BJ (cell line): ENCODE measurements around the gene CAPN14. TPM values are rescaled to one million over a fixed set of nuclear protein-coding genes. Genes with fewer than 3 reads are reported as not detected.

Experiments used
- CTCF ChIA-PET: fragments of 350-600 bp; formaldehyde crosslinking; extraction: SDS; loops from one replicate; lab custom pipeline; 2021; ENCODE audit warnings: antibody characterized with exemption, inconsistent platforms; lab: Yijun Ruan, JAX
- POLR2A ChIA-PET: fragments of 300-600 bp; sonication (Branson Sonifier 250); formaldehyde crosslinking; extraction: SDS; loops from one replicate; lab custom pipeline; 2021; ENCODE audit warnings: antibody characterized with exemption; lab: Charles Lee
- DNase-seq: peaks from one replicate; pipeline ENCODE4 v3.0.0-alpha.2; 2011; ENCODE audit warnings: low read depth
- H3K27me3 ChIP-seq: 2 replicates; pipeline ENCODE4 v1.6.0; 2011; ENCODE audit warnings: low read length; ENCODE audit not compliant: control insufficient read depth, insufficient read depth
- H3K36me3 ChIP-seq: 2 replicates; pipeline ENCODE4 v1.5.1; 2011; ENCODE audit warnings: low read length; ENCODE audit not compliant: control insufficient read depth, insufficient read depth
- H3K4me3 ChIP-seq: 2 replicates; pipeline ENCODE4 v1.5.1; 2011; ENCODE audit warnings: low read depth, mild to moderate bottlenecking, control low read depth, low read length
- polyA plus RNA-seq: library from polyadenylated mRNA; depleted of rRNA; stranded (reverse); fragments of >200 nt; gene quantifications from 2 replicates; pipeline ENCODE4 v1.2.3, GENCODE V29; 2011
- TF ChIP-seq, protein P1 (sequence below): IDR thresholded peaks from 2 replicates; pipeline ENCODE4 v1.5.1; 2011; ENCODE audit warnings: low read depth, mild to moderate bottlenecking, control low read depth, inconsistent platforms, low read length, moderate library complexity; ENCODE audit not compliant: insufficient read depth

CAPN14 gene
- polyA plus RNA-seq, 1 experiment = 0.10 TPM

DNA sequence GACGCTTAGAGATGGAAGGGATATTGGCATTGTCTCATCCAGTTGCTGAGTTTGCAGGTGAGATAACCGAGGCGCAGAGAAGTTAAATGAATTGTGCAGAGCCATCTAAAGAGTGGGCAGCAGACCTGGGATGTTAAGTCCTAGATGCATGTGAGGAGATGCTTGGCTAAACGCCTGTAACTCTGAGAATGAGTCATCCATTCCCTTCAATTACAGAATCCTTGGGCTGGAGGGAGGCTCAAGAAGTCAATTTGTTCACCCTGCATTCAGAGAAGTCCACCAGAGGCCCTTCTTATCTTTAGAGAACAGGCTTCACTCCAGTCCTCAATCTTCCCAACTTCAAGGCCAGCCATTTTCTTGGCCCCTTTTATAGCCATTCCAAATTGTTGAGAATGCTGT lies 18.2 kb upstream of the CAPN14 start:
- H3K4me3 ChIP-seq = peak overlapping the region; percentile 77
- POLR2A ChIA-PET = interaction anchor here (0.6 kb wide), 1 partner anchor 205 kb away, joined by 12 read pairs; no protein-coding TSS in a partner anchor
- no peaks in the 10 kb centered on the region; the same call in 1 of the 2 replicates for H3K36me3 ChIP-seq

DNA sequence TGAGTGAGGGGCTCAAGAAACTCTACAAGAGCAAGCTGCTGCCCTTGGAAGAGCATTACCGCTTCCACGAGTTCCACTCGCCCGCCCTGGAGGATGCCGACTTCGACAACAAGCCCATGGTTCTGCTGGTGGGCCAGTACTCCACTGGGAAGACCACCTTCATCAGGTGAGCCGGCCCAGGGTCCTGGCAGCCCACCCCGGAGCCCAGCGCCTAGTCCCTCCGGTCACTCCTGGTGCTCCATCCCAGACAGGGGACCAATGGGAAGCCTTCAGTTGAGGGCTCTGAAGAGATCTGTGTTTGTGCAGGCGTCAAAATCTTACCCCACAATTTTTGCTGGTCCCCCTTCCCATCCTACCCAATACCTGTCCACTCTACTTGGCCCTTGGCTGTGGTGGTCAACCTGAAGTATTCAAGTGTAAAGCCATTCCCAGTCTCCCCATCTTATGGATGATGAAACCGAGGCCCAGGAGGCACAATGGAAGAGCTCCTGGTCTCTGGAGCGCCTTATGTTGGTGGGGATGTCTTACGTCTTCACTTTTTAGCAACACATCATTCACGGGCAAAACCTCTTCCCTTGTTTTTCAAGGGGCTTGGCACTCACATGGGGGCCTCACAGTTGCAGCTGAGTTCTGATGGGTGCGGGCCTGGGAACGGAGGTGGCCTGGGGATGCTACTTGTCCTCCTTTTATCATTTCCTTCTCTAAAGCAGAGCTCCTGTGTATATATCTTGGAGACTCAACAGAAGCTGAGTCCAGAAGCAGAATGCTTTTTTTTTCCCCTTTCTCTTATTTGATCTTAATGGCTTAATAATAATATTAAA lies 17.6 kb upstream of the CAPN14 start:
- no peaks in the 10 kb centered on the region; the same call in 1 of the 2 replicates for H3K36me3 ChIP-seq
- ChIA-PET POLR2A (interaction anchor here (0.6 kb wide), 1 partner anchor 206 kb away, joined by 12 read pairs; no protein-coding TSS in a partner anchor), CTCF (interaction anchor here (0.5 to 10.3 kb wide), 5 partner anchors 97 to 523 kb away, joined by 3 to 104 read pairs (median 3); partner anchors contain the start of gene GALNT14)
- peak overlapping the region; percentile 77 for H3K4me3 ChIP-seq
- DNase-seq = no peak
- no peaks in the 10 kb centered on the region for H3K27me3 ChIP-seq
- TF ChIP-seq, protein P1, sequence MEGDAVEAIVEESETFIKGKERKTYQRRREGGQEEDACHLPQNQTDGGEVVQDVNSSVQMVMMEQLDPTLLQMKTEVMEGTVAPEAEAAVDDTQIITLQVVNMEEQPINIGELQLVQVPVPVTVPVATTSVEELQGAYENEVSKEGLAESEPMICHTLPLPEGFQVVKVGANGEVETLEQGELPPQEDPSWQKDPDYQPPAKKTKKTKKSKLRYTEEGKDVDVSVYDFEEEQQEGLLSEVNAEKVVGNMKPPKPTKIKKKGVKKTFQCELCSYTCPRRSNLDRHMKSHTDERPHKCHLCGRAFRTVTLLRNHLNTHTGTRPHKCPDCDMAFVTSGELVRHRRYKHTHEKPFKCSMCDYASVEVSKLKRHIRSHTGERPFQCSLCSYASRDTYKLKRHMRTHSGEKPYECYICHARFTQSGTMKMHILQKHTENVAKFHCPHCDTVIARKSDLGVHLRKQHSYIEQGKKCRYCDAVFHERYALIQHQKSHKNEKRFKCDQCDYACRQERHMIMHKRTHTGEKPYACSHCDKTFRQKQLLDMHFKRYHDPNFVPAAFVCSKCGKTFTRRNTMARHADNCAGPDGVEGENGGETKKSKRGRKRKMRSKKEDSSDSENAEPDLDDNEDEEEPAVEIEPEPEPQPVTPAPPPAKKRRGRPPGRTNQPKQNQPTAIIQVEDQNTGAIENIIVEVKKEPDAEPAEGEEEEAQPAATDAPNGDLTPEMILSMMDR = no peak

More for the DNA sequence above, 18.2 kb upstream of the CAPN14 start:
- H3K27me3 ChIP-seq = no peaks in the 10 kb centered on the region
- peak; percentile 70 for DNase-seq
- CTCF ChIA-PET = interaction anchor here (0.7 to 10.3 kb wide), 3 partner anchors 97 to 211 kb away, joined by 3 to 104 read pairs (median 3); partner anchors contain the start of gene GALNT14
- TF ChIP-seq, protein P1 = 0 out of 2 replicates have a peak, but pooled peaks have one; percentile 11

DNA sequence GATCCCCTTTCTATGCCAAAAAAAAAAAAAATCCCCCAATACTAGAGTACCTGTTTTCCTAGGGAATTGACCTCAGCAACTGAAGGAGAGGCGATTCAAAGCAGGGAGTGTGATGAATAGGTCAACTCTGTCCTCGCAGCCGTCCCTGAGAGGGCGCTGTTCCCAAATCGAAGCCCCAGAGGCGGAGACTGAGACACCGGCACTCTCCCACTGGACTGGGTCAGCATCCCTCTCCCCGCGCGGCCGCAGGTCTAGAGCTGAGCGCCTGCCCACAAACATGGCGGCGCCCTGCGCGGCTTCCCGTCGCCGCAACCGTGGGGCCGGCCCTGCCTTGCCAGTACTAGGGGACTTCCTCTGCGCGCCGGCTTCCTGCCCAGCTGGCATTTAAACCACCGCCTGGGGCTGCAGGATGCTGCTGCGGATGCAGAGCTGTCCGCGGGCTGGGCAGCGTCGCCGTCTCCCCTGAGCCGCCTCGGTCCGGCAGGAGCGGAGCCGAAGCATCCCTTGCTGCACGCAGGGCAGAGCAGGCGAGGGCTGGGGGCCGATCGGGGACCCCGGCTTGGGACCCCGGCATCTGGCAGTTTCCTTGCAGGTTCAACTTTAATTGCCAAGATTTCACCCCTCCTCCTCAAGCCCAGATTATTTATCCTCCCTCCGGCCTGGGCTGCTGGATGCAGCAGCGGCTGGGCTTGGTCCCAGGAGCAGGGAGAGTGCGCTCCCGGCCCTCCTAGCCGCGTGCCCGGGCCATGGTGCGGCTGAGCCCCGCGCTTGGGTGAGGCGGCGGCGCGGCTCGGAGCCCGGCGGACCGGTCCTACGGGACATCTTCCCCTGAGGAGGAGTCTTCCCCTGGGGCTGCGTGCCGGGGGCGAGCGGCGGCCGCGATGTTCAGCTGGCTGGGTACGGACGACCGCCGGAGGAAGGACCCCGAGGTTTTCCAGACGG lies 16.7 kb upstream of the CAPN14 start, which contains the start of gene EHD3:
TSS of gene EHD3 (plus strand) at position 412 of the 942 bp plus-strand sequence. CDS start at position 882, 470 bp downstream.
- Histone ChIP-seq H3K36me3 (no peaks in the 10 kb centered on the region; the same call in 1 of the 2 replicates), H3K4me3 (peak within 1 kb of the TSS; percentile 77), H3K27me3 (no peaks in the 10 kb centered on the region)
- DNase-seq = peak; percentile 59
- ChIA-PET POLR2A (no interaction called here), CTCF (interaction anchor here (0.7 to 10.3 kb wide), 12 partner anchors 10 to 522 kb away, joined by 3 to 104 read pairs (median 4); partner anchors contain the start of gene CAPN14)
- TF ChIP-seq, protein P1 = peak; percentile 87

DNA sequence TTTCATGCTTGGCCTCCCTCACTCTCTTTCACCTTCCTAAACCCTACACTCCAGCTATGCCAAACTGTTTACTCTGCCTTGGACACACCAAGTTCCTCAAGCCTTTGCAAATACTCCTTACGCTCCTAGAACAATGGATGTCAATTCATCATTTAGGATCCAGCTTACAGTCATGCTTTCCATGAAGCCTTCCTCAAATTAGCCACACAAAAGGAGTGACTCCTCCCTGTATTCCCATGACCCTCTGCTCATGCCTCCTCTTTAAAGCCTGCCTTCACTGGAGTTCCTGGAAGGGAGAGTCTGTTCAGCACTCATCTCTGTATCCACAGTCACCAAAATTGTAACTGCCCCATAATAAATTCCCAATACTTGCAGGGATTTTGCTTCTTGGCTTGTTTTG lies 15.9 kb upstream of the CAPN14 start:
- Histone ChIP-seq H3K4me3 (no peak overlapping the region), H3K27me3 (no peaks in the 10 kb centered on the region), H3K36me3 (no peaks in the 10 kb centered on the region; the same call in 1 of the 2 replicates)
- TF ChIP-seq, protein P1 = no peak
- DNase-seq = no peak
- POLR2A ChIA-PET = no interaction called here
- CTCF ChIA-PET = interaction anchor here (1.1 to 10.3 kb wide), 8 partner anchors 9 to 522 kb away, joined by 3 to 104 read pairs (median 6); partner anchors contain the start of gene CAPN14
